GM12878 (cell line): Measurements from ENCODE around the gene TLR1. TPM values are rescaled to one million over a fixed set of nuclear protein-coding genes. Genes with fewer than 3 reads are reported as not detected.

Experiments used
- ATAC-seq: fragments of 200-7000 bp; cut with Tn5 transposase; 3 replicates; pipeline ENCODE4 v1.9.1; 2020; ENCODE audit warnings: mild to moderate bottlenecking, moderate library complexity
- BruUV-seq: library from RNA; stranded (reverse); fragments of 400-500 nt; replicated peaks from 2 replicates; lab custom pipeline; 2021; lab: Mats Ljungman, UMichigan
- CTCF ChIA-PET: fragments of 300-600 bp; sonication (Branson Sonifier 250); formaldehyde crosslinking; extraction: SDS; loops from one replicate; lab custom pipeline; 2021; ENCODE audit warnings: inconsistent platforms; lab: Yijun Ruan, JAX
- POLR2A ChIA-PET: fragments of 350-600 bp; formaldehyde crosslinking; extraction: SDS; loops from one replicate; lab custom pipeline; 2021; ENCODE audit warnings: inconsistent platforms; lab: Charles Lee
- RAD21 ChIA-PET: fragments of 300-600 bp; sonication (Branson Sonifier 250); formaldehyde crosslinking; loops from one replicate; lab custom pipeline; 2023; ENCODE audit warnings: antibody characterized with exemption; ENCODE audit not compliant: unreplicated experiment; lab: Charles Lee
- SMC1A ChIA-PET: fragments of 300-600 bp; sonication (Branson Sonifier 250); formaldehyde crosslinking; loops from one replicate; lab custom pipeline; 2023; ENCODE audit not compliant: unreplicated experiment, uncharacterized antibody; lab: Charles Lee
- DNase-seq: peaks from one replicate; pipeline ENCODE4 v3.0.0-alpha.2; 2011; ENCODE audit warnings: low read depth, low spot score
- FAIRE-seq: peaks from 3 replicates; lab custom pipeline; 2011; peaks lifted over from hg19 to GRCh38; lab: Jason Lieb, UNC
- H2AFZ ChIP-seq: 2 replicates; pipeline ENCODE4 v1.6.0; 2011; ENCODE audit warnings: low read depth, low read length, control low read depth; ENCODE audit not compliant: control insufficient read depth
- H3K27ac ChIP-seq: 2 replicates; pipeline ENCODE4 v1.5.1; 2011; ENCODE audit warnings: control low read depth; ENCODE audit not compliant: control insufficient read depth, insufficient read depth
- H3K27me3 ChIP-seq, 2 experiments: replicated peaks in 1 of 2; 2 replicates each; pipeline versions ENCODE4 v1.6.0 to v1.6.1; 2011; ENCODE audit warnings: low read length in 1 of 2; ENCODE audit not compliant: control insufficient read depth in 2 of 2, insufficient read depth in 2 of 2
- H3K36me3 ChIP-seq, 2 experiments: 2 replicates each; pipeline ENCODE4 v1.5.1; 2011; ENCODE audit warnings: low read length in 1 of 2; ENCODE audit not compliant: control insufficient read depth in 2 of 2, insufficient read depth in 2 of 2
- H3K4me1 ChIP-seq: 2 replicates; pipeline ENCODE4 v1.6.1; 2011; ENCODE audit warnings: mild to moderate bottlenecking, low read length, moderate library complexity, mixed read lengths; ENCODE audit not compliant: control insufficient read depth, insufficient read depth
- H3K4me2 ChIP-seq: 2 replicates; pipeline ENCODE4 v1.6.0; 2011; ENCODE audit warnings: control low read depth; ENCODE audit not compliant: control insufficient read depth, insufficient read depth
- H3K4me3 ChIP-seq: fragments of 200-600 bp; sonication (generic); 2 replicates; pipeline ENCODE4 v1.5.1; 2016
- H3K79me2 ChIP-seq: 2 replicates; pipeline ENCODE4 v1.6.0; 2011; ENCODE audit warnings: low read length; ENCODE audit not compliant: control insufficient read depth, insufficient read depth
- H3K9ac ChIP-seq: 2 replicates; pipeline ENCODE4 v1.8.0; 2011; ENCODE audit warnings: low read length, control low read depth, mixed read lengths; ENCODE audit not compliant: control insufficient read depth, insufficient read depth
- H3K9me3 ChIP-seq: replicated peaks from 3 replicates; pipeline ENCODE4 v1.5.1; 2011; ENCODE audit warnings: mild to moderate bottlenecking, low read length; ENCODE audit not compliant: control insufficient read depth, insufficient read depth
- H4K20me1 ChIP-seq: 2 replicates; pipeline ENCODE4 v1.6.0; 2011; ENCODE audit not compliant: control insufficient read depth, insufficient read depth
- ATF7 ChIP-seq: fragments of 450-650 bp; IDR thresholded peaks from 2 replicates; pipeline ENCODE4 v1.6.1; 2016; ENCODE audit warnings: low read depth, mild to moderate bottlenecking
- CBFB ChIP-seq: IDR thresholded peaks from 2 replicates; pipeline ENCODE4 v1.6.1; 2016; ENCODE audit warnings: antibody characterized with exemption, low read depth
- FOXK2 ChIP-seq: fragments of 450-650 bp; IDR thresholded peaks from 2 replicates; pipeline ENCODE4 v1.6.1; 2017; ENCODE audit warnings: mild to moderate bottlenecking, moderate library complexity
- GABPA ChIP-seq: IDR thresholded peaks from 2 replicates; pipeline ENCODE4 v1.6.1; 2014; ENCODE audit warnings: antibody characterized with exemption, low read depth, mild to moderate bottlenecking, inconsistent platforms
- HDGF ChIP-seq: fragments of 450-650 bp; IDR thresholded peaks from 2 replicates; pipeline ENCODE4 v1.6.1; 2016; ENCODE audit warnings: antibody characterized with exemption
- IRF3 ChIP-seq: fragments of 450-650 bp; IDR thresholded peaks from 2 replicates; pipeline ENCODE4 v1.6.1; 2014; ENCODE audit warnings: mild to moderate bottlenecking
- KDM1A ChIP-seq: fragments of 200-600 bp; sonication (generic); IDR thresholded peaks from 2 replicates; pipeline ENCODE4 v1.6.1; 2016; ENCODE audit warnings: borderline replicate concordance
- MTA2 ChIP-seq: fragments of 450-650 bp; IDR thresholded peaks from 2 replicates; pipeline ENCODE4 v1.6.1; 2016; ENCODE audit warnings: low read depth, mild to moderate bottlenecking, moderate library complexity
- NBN ChIP-seq: fragments of 450-650 bp; IDR thresholded peaks from 2 replicates; pipeline ENCODE4 v1.6.1; 2016
- NFYB ChIP-seq: IDR thresholded peaks from 2 replicates; pipeline ENCODE4 v1.6.1; 2011; ENCODE audit warnings: low read depth, mild to moderate bottlenecking, low read length, improper control_type of control experiment, moderate library complexity; ENCODE audit not compliant: insufficient read depth
- NRF1 ChIP-seq: conservative IDR thresholded peaks from 2 replicates; pipeline ENCODE4 v1.6.1; 2011; ENCODE audit warnings: mild to moderate bottlenecking, low read depth, low read length, improper control_type of control experiment
- POLR2AphosphoS2 ChIP-seq: IDR thresholded peaks from 2 replicates; pipeline ENCODE4 v1.6.1; 2011; ENCODE audit warnings: low read depth, mild to moderate bottlenecking, low read length, improper control_type of control experiment, moderate library complexity
- RAD51 ChIP-seq: fragments of 450-650 bp; IDR thresholded peaks from 2 replicates; pipeline ENCODE4 v1.6.1; 2016; ENCODE audit warnings: moderate library complexity, mild to moderate bottlenecking, inconsistent platforms
- RB1 ChIP-seq: fragments of 450-650 bp; formaldehyde crosslinking; IDR thresholded peaks from 2 replicates; pipeline ENCODE4 v1.6.1; 2017; ENCODE audit warnings: mild to moderate bottlenecking, borderline replicate concordance
- ZNF207 ChIP-seq: fragments of 450-650 bp; IDR thresholded peaks from 2 replicates; pipeline ENCODE4 v1.6.1; 2014; ENCODE audit warnings: antibody characterized with exemption, mild to moderate bottlenecking, borderline replicate concordance
- WGBS: methylation state at CpG from one replicate; pipeline ENCODE4 v1.1.6; 2016; ENCODE audit warnings: low lambda C conversion rate; ENCODE audit not compliant: insufficient replicate concordance, insufficient coverage; ENCODE audit errors: missing lambda C conversion rate; 5-methylcytosine and 5-hydroxymethylcytosine counted together
- in situ Hi-C: fragments of 300-500 bp; cut with MboI; formaldehyde crosslinking; loops from 9 replicates; pipeline ENCODE4 v1.14.3; 2018; ENCODE audit warnings: mixed read lengths
- intact Hi-C: fragments of 100-400 bp; cut with micrococcal nuclease; formaldehyde crosslinking; loops from one replicate; pipeline ENCODE4 v1.14.2; 2022; ENCODE audit not compliant: unreplicated experiment
- polyA plus RNA-seq, 11 experiments: library from polyadenylated mRNA; depleted of rRNA in 4 of 11; unstranded in 6 of 11; stranded (reverse) in 5 of 11; fragments of >200 nt; fragmentation: Nextera tagmentation in 4 of 11; fragmentation: Illumina TruSeq in 1 of 11; extraction: Ambion mirVana in 4 of 11; extraction: Trizol in 1 of 11; gene quantifications; 1 replicate in 1 of 11; 2 replicates in 10 of 11; pipeline versions ENCODE4 v1.2.1 to v1.2.3, GENCODE V29; 2011 to 2016; ENCODE audit warnings: inconsistent platforms in 2 of 11, missing spikeins in 2 of 11, low read depth in 1 of 11
- total RNA-seq, 4 experiments: library from RNA; depleted of rRNA in 3 of 4; stranded (reverse); fragments of >200 nt in 3 of 4; fragmentation: Illumina TruSeq in 1 of 4; extraction: Trizol in 1 of 4; gene quantifications; 2 replicates each; pipeline versions ENCODE4 v1.2.1 to v1.2.3, GENCODE V29; 2013 to 2021
- TF ChIP-seq, protein P1 (sequence below): fragments of 450-650 bp; IDR thresholded peaks from 2 replicates; pipeline ENCODE4 v1.6.1; 2016; ENCODE audit warnings: mild to moderate bottlenecking, moderate library complexity, borderline replicate concordance
- TF ChIP-seq, protein P2 (sequence below): IDR thresholded peaks from 2 replicates; pipeline ENCODE4 v1.6.1; 2011; ENCODE audit warnings: borderline replicate concordance, low read depth, mild to moderate bottlenecking, moderate library complexity, mixed read lengths, low read length; ENCODE audit not compliant: insufficient read depth; ENCODE audit errors: extremely low read length

The TLR1 gene
- total and polyA plus RNA-seq, 10 of the 15 experiments (the other 5 are each of a cell fraction or from before 2014, with no cell fraction given): 9.3 to 57.1 (median 20.4) TPM

DNA sequence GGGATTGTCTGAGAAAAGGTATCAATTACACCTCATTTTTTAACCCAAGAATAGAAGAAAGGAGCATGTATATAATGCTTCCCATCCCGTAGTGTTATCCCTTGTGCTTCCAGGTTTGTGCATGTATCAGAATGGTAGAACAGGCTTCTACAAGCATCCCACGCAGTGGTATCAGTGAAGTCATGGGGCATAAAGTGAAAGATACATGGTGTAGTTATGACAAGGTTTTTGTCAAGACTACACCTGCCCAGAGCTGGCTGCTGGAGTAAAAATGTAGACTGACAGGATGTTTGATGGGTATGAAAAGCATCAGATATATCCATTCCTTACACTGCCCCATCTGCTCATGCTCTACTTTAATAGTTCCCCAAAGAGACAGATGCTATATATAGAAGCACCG, 9.5 kb downstream of the TLR1 start (continued):
- TF ChIP-seq, protein P1, sequence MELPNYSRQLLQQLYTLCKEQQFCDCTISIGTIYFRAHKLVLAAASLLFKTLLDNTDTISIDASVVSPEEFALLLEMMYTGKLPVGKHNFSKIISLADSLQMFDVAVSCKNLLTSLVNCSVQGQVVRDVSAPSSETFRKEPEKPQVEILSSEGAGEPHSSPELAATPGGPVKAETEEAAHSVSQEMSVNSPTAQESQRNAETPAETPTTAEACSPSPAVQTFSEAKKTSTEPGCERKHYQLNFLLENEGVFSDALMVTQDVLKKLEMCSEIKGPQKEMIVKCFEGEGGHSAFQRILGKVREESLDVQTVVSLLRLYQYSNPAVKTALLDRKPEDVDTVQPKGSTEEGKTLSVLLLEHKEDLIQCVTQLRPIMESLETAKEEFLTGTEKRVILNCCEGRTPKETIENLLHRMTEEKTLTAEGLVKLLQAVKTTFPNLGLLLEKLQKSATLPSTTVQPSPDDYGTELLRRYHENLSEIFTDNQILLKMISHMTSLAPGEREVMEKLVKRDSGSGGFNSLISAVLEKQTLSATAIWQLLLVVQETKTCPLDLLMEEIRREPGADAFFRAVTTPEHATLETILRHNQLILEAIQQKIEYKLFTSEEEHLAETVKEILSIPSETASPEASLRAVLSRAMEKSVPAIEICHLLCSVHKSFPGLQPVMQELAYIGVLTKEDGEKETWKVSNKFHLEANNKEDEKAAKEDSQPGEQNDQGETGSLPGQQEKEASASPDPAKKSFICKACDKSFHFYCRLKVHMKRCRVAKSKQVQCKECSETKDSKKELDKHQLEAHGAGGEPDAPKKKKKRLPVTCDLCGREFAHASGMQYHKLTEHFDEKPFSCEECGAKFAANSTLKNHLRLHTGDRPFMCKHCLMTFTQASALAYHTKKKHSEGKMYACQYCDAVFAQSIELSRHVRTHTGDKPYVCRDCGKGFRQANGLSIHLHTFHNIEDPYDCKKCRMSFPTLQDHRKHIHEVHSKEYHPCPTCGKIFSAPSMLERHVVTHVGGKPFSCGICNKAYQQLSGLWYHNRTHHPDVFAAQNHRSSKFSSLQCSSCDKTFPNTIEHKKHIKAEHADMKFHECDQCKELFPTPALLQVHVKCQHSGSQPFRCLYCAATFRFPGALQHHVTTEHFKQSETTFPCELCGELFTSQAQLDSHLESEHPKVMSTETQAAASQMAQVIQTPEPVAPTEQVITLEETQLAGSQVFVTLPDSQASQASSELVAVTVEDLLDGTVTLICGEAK: no peak
- TF ChIP-seq CBFB (no peak), FOXK2 (no peak), IRF3 (no peak), RAD51 (no peak), KDM1A (no peak), NBN (no peak), ATF7 (no peak)

DNA sequence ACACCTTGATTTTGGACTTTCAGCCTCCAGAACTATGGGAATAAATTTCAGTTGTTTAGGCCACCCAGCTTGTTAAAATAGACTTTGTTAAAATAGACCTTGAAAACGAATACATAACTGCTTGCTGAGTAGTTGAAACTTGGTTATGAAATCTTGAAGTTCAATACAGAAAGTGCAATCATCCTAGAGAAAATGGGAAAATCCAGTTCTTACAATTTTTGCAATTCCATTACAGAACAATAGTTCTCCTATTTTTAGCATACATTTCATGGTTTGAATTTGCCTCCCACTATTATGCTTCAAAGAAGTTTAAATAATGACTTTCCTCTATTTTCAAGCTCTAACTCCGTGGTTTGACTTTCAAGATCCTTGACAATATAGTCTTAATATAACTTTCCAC, 10.5 kb downstream of the TLR1 start:
- H4K20me1 ChIP-seq: no peaks in the 10 kb centered on the region
- FAIRE-seq (no peak), DNase-seq (no peak), ATAC-seq (no peak)
- no peak overlapping the region for H3K27ac ChIP-seq
- peaks cover 32% of the 10 kb centered on the region for H3K9me3 ChIP-seq
- intact Hi-C loops (no loop called here), in situ Hi-C loops (no loop called here)
- CTCF ChIA-PET: interaction anchor here (0.9 to 2.8 kb wide), 8 partner anchors 8 to 109 kb away, joined by 3 to 11 read pairs (median 3); partner anchors contain the start of gene TLR10
- no peak overlapping the region for H3K9ac ChIP-seq
- peaks cover 5% of the 10 kb centered on the region; the same call in 1 of the 2 replicates for H3K4me1 ChIP-seq
- H3K4me2 ChIP-seq: no peak overlapping the region
- POLR2A ChIA-PET: interaction anchor here (1.0 kb wide), 1 partner anchor 13 kb away, joined by 4 read pairs; no protein-coding TSS in a partner anchor
- H3K4me3 ChIP-seq: no peak overlapping the region
- SMC1A ChIA-PET: interaction anchor here (1.0 to 13.9 kb wide), 3 partner anchors 8 to 24 kb away, joined by 3 to 278 read pairs (median 107); partner anchors contain the start of genes TLR1 and TLR10
- H3K79me2 ChIP-seq: no peaks in the 10 kb centered on the region
- peaks cover 0 to 19% of the 10 kb centered on the region in 2 experiments; a peak in 3 of 4 replicates for H3K36me3 ChIP-seq
- no peak overlapping the region for H2AFZ ChIP-seq
- RAD21 ChIA-PET: interaction anchor here (1.3 kb wide), 1 partner anchor 12 kb away, joined by 3 read pairs; the partner anchor contains the start of gene TLR10
- BruUV-seq: no TSS peak
- WGBS: 98% methylated on average over 2 of the region's 2 CpGs
- H3K27me3 ChIP-seq: no peaks in the 10 kb centered on the region
- TF ChIP-seq HDGF (no peak), IRF3 (no peak), GABPA (no peak), CBFB (no peak), NRF1 (no peak), MTA2 (no peak), NFYB (no peak), ZNF207 (no peak), POLR2AphosphoS2 (no peak), RB1 (no peak)
- TF ChIP-seq, protein P2, sequence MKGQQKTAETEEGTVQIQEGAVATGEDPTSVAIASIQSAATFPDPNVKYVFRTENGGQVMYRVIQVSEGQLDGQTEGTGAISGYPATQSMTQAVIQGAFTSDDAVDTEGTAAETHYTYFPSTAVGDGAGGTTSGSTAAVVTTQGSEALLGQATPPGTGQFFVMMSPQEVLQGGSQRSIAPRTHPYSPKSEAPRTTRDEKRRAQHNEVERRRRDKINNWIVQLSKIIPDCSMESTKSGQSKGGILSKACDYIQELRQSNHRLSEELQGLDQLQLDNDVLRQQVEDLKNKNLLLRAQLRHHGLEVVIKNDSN: no peak
